GM23338 (cell line): ENCODE data around the gene TRPM2. TPM values are rescaled to one million over a fixed set of nuclear protein-coding genes. Genes with fewer than 3 reads are reported as not detected.

Experiments
- ATAC-seq: fragments of 200-7000 bp; cut with Tn5 transposase; 3 replicates; pipeline ENCODE4 v1.9.1; 2020
- DNase-seq: peaks from one replicate; pipeline ENCODE4 v3.0.0-alpha.2; 2015; ENCODE audit warnings: low spot score
- H2AFZ ChIP-seq: fragments of 200-600 bp; sonication (generic); 2 replicates; pipeline ENCODE4 v1.8.0; 2016; ENCODE audit warnings: antibody characterized with exemption, mild to moderate bottlenecking, moderate library complexity
- H3F3A ChIP-seq: fragments of 200-600 bp; sonication (generic); replicated peaks from 2 replicates; pipeline ENCODE4 v1.8.0; 2017; ENCODE audit warnings: antibody characterized with exemption, mixed run types, low read depth
- H3K27ac ChIP-seq: fragments of 200-600 bp; sonication (generic); 2 replicates; pipeline ENCODE4 v1.6.1; 2016; ENCODE audit warnings: low read depth
- H3K27me3 ChIP-seq: fragments of 200-600 bp; sonication (generic); 2 replicates; pipeline ENCODE4 v1.8.0; 2016; ENCODE audit warnings: mild to moderate bottlenecking, mixed run types, moderate library complexity; ENCODE audit not compliant: insufficient read depth
- H3K36me3 ChIP-seq: fragments of 200-600 bp; sonication (generic); 2 replicates; pipeline ENCODE4 v1.8.0; 2016; ENCODE audit warnings: mild to moderate bottlenecking; ENCODE audit not compliant: insufficient read depth
- H3K4me1 ChIP-seq: fragments of 200-600 bp; sonication (generic); 2 replicates; pipeline ENCODE4 v1.8.0; 2016; ENCODE audit warnings: mild to moderate bottlenecking, moderate library complexity; ENCODE audit not compliant: insufficient read depth
- H3K4me2 ChIP-seq: fragments of 200-600 bp; sonication (generic); 2 replicates; pipeline ENCODE4 v1.7.1; 2017; ENCODE audit warnings: mixed run types
- H3K4me3 ChIP-seq: fragments of 200-600 bp; sonication (generic); 2 replicates; pipeline ENCODE4 v1.6.1; 2016; ENCODE audit warnings: mixed run types
- H3K79me2 ChIP-seq: fragments of 200-600 bp; sonication (generic); replicated peaks from 2 replicates; pipeline ENCODE4 v1.8.0; 2017; ENCODE audit warnings: mild to moderate bottlenecking; ENCODE audit not compliant: insufficient read depth
- H3K9me2 ChIP-seq: fragments of 200-600 bp; sonication (generic); 2 replicates; pipeline ENCODE4 v1.8.0; 2017; ENCODE audit not compliant: insufficient read depth
- H4K20me1 ChIP-seq: fragments of 200-600 bp; sonication (generic); replicated peaks from 2 replicates; pipeline ENCODE4 v1.8.0; 2017; ENCODE audit warnings: mild to moderate bottlenecking; ENCODE audit not compliant: insufficient read depth
- H3K27ac Mint-ChIP-seq: 2 replicates; pipeline ENCODE4 v1.8.0; 2020; ENCODE audit warnings: inconsistent platforms, mild to moderate bottlenecking, moderate library complexity, mixed read lengths
- H3K27me3 Mint-ChIP-seq: 3 replicates; pipeline ENCODE4 v1.8.0; 2022; ENCODE audit warnings: low read depth, mild to moderate bottlenecking, moderate library complexity, mixed read lengths, inconsistent platforms; ENCODE audit not compliant: insufficient read depth, poor library complexity
- H3K36me3 Mint-ChIP-seq: 3 replicates; pipeline ENCODE4 v1.8.0; 2021; ENCODE audit warnings: low read depth, mild to moderate bottlenecking, inconsistent platforms, moderate library complexity, mixed read lengths
- H3K4me1 Mint-ChIP-seq: 3 replicates; pipeline ENCODE4 v1.8.0; 2020; ENCODE audit warnings: mild to moderate bottlenecking, inconsistent platforms, mixed read lengths
- H3K4me3 Mint-ChIP-seq: 3 replicates; pipeline ENCODE4 v1.8.0; 2021; ENCODE audit warnings: moderate library complexity, mild to moderate bottlenecking, inconsistent platforms, mixed read lengths
- H3K9me3 Mint-ChIP-seq: 3 replicates; pipeline ENCODE4 v1.8.0; 2020; ENCODE audit warnings: moderate library complexity, mild to moderate bottlenecking, inconsistent platforms, mixed read lengths
- CREB1 ChIP-seq: fragments of 250-450 bp; sonication (Bioruptor Pico); IDR thresholded peaks from 2 replicates; pipeline ENCODE4 v1.5.0; 2020; ENCODE audit warnings: low read depth, mild to moderate bottlenecking, moderate library complexity
- EZH2 ChIP-seq: fragments of 200-600 bp; sonication (generic); IDR thresholded peaks from one replicate; pipeline ENCODE4 v1.8.0; 2017; ENCODE audit warnings: antibody characterized with exemption, mild to moderate bottlenecking, low read depth; ENCODE audit not compliant: unreplicated experiment
- EZH2phosphoT487 ChIP-seq: fragments of 200-600 bp; sonication (generic); IDR thresholded peaks from one replicate; pipeline ENCODE4 v1.8.1; 2018; ENCODE audit warnings: antibody characterized with exemption; ENCODE audit not compliant: unreplicated experiment
- JUNB ChIP-seq: IDR thresholded peaks from one replicate; pipeline ENCODE4 v1.6.1; 2016; ENCODE audit warnings: antibody characterized with exemption; ENCODE audit not compliant: unreplicated experiment
- ZNF114 ChIP-seq: fragments of 250-450 bp; sonication (Bioruptor Pico); IDR thresholded peaks from 2 replicates; pipeline ENCODE4 v1.5.0; 2020; ENCODE audit warnings: mild to moderate bottlenecking, moderate library complexity
- polyA plus RNA-seq: library from polyadenylated mRNA; unstranded; fragments of >200 nt; fragmentation: Nextera tagmentation; extraction: Ambion mirVana; gene quantifications from 2 replicates; pipeline ENCODE4 v1.2.1, GENCODE V29; 2016
- total RNA-seq: library from RNA; depleted of rRNA; stranded (reverse); fragments of >200 nt; shearing (Covaris generic); gene quantifications from 2 replicates; pipeline ENCODE4 v1.2.3, GENCODE V29; 2014
- TF ChIP-seq, protein P1 (sequence below): IDR thresholded peaks from one replicate; pipeline ENCODE4 v1.6.1; 2018; ENCODE audit warnings: antibody characterized with exemption; ENCODE audit not compliant: unreplicated experiment
- TF ChIP-seq, protein P2 (sequence below): fragments of 250-450 bp; sonication (Bioruptor Pico); IDR thresholded peaks from 2 replicates; pipeline ENCODE4 v1.5.0; 2020; ENCODE audit warnings: mild to moderate bottlenecking, moderate library complexity
- TF ChIP-seq, protein P3 (sequence below): IDR thresholded peaks from 2 replicates; pipeline ENCODE4 v1.6.1; 2016; ENCODE audit warnings: antibody characterized with exemption

TRPM2 gene
- total and polyA plus RNA-seq, 2 experiments from 2014 or later = 0.53 to 0.83 TPM

DNA sequence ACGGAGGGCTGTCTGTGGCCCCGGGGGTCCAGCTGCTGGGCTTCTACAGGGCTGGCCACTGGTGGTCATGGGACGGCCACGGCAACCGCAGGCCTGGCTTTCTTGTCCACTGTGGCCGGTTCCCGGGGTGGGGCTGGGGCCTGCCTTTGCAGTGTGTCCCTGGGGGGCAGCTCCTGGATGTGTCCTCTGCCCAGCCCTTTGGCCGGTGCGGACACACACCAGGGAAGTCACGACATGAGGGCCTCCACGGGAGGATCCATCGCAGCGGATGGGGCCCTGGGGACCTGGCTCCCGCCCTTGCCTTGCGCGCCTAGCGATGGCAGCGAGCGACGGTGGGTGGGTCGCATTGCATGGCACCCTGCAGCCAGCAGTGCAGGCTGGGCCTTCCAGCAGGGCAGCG, 35.5 kb upstream of the TRPM2 start:
- Histone ChIP-seq H3K4me2 (no peak overlapping the region), H3K79me2 (no peaks in the 10 kb centered on the region), H3K4me3 (no peak overlapping the region), H3K27me3 (no peaks in the 10 kb centered on the region), H3F3A (no peaks in the 10 kb centered on the region), H4K20me1 (no peaks in the 10 kb centered on the region), H3K9me2 (no peaks in the 10 kb centered on the region), H2AFZ (no peak overlapping the region), H3K4me1 (no peaks in the 10 kb centered on the region), H3K27ac (no peak overlapping the region), H3K36me3 (no peaks in the 10 kb centered on the region)
- ATAC-seq = no peak
- no peaks in the 10 kb centered on the region for H3K4me1 Mint-ChIP-seq
- H3K27ac Mint-ChIP-seq = no peak overlapping the region
- no peaks in the 10 kb centered on the region for H3K9me3 Mint-ChIP-seq
- TF ChIP-seq JUNB = no peak
- TF ChIP-seq, protein P1, sequence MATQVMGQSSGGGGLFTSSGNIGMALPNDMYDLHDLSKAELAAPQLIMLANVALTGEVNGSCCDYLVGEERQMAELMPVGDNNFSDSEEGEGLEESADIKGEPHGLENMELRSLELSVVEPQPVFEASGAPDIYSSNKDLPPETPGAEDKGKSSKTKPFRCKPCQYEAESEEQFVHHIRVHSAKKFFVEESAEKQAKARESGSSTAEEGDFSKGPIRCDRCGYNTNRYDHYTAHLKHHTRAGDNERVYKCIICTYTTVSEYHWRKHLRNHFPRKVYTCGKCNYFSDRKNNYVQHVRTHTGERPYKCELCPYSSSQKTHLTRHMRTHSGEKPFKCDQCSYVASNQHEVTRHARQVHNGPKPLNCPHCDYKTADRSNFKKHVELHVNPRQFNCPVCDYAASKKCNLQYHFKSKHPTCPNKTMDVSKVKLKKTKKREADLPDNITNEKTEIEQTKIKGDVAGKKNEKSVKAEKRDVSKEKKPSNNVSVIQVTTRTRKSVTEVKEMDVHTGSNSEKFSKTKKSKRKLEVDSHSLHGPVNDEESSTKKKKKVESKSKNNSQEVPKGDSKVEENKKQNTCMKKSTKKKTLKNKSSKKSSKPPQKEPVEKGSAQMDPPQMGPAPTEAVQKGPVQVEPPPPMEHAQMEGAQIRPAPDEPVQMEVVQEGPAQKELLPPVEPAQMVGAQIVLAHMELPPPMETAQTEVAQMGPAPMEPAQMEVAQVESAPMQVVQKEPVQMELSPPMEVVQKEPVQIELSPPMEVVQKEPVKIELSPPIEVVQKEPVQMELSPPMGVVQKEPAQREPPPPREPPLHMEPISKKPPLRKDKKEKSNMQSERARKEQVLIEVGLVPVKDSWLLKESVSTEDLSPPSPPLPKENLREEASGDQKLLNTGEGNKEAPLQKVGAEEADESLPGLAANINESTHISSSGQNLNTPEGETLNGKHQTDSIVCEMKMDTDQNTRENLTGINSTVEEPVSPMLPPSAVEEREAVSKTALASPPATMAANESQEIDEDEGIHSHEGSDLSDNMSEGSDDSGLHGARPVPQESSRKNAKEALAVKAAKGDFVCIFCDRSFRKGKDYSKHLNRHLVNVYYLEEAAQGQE = no peak
- TF ChIP-seq ZNF114 (CRISPR knock-in tag) = no peak
- no peak for TF ChIP-seq EZH2phosphoT487
- TF ChIP-seq, protein P2, sequence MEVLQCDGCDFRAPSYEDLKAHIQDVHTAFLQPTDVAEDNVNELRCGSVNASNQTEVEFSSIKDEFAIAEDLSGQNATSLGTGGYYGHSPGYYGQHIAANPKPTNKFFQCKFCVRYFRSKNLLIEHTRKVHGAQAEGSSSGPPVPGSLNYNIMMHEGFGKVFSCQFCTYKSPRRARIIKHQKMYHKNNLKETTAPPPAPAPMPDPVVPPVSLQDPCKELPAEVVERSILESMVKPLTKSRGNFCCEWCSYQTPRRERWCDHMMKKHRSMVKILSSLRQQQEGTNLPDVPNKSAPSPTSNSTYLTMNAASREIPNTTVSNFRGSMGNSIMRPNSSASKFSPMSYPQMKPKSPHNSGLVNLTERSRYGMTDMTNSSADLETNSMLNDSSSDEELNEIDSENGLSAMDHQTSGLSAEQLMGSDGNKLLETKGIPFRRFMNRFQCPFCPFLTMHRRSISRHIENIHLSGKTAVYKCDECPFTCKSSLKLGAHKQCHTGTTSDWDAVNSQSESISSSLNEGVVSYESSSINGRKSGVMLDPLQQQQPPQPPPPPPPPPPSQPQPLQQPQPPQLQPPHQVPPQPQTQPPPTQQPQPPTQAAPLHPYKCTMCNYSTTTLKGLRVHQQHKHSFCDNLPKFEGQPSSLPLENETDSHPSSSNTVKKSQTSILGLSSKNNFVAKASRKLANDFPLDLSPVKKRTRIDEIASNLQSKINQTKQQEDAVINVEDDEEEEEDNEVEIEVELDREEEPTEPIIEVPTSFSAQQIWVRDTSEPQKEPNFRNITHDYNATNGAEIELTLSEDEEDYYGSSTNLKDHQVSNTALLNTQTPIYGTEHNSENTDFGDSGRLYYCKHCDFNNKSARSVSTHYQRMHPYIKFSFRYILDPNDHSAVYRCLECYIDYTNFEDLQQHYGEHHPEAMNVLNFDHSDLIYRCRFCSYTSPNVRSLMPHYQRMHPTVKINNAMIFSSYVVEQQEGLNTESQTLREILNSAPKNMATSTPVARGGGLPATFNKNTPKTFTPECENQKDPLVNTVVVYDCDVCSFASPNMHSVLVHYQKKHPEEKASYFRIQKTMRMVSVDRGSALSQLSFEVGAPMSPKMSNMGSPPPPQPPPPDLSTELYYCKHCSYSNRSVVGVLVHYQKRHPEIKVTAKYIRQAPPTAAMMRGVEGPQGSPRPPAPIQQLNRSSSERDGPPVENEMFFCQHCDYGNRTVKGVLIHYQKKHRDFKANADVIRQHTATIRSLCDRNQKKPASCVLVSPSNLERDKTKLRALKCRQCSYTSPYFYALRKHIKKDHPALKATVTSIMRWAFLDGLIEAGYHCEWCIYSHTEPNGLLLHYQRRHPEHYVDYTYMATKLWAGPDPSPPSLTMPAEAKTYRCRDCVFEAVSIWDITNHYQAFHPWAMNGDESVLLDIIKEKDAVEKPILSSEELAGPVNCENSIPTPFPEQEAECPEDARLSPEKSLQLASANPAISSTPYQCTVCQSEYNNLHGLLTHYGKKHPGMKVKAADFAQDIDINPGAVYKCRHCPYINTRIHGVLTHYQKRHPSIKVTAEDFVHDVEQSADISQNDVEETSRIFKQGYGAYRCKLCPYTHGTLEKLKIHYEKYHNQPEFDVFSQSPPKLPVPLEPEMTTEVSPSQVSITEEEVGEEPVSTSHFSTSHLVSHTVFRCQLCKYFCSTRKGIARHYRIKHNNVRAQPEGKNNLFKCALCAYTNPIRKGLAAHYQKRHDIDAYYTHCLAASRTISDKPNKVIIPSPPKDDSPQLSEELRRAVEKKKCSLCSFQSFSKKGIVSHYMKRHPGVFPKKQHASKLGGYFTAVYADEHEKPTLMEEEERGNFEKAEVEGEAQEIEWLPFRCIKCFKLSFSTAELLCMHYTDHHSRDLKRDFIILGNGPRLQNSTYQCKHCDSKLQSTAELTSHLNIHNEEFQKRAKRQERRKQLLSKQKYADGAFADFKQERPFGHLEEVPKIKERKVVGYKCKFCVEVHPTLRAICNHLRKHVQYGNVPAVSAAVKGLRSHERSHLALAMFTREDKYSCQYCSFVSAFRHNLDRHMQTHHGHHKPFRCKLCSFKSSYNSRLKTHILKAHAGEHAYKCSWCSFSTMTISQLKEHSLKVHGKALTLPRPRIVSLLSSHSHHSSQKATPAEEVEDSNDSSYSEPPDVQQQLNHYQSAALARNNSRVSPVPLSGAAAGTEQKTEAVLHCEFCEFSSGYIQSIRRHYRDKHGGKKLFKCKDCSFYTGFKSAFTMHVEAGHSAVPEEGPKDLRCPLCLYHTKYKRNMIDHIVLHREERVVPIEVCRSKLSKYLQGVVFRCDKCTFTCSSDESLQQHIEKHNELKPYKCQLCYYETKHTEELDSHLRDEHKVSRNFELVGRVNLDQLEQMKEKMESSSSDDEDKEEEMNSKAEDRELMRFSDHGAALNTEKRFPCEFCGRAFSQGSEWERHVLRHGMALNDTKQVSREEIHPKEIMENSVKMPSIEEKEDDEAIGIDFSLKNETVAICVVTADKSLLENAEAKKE (CRISPR knock-in tag) = no peak
- TF ChIP-seq, protein P3, sequence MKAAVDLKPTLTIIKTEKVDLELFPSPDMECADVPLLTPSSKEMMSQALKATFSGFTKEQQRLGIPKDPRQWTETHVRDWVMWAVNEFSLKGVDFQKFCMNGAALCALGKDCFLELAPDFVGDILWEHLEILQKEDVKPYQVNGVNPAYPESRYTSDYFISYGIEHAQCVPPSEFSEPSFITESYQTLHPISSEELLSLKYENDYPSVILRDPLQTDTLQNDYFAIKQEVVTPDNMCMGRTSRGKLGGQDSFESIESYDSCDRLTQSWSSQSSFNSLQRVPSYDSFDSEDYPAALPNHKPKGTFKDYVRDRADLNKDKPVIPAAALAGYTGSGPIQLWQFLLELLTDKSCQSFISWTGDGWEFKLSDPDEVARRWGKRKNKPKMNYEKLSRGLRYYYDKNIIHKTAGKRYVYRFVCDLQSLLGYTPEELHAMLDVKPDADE = no peak
- no peak for TF ChIP-seq CREB1 (CRISPR knock-in tag)
- no peak for TF ChIP-seq EZH2
- peaks cover 4% of the 10 kb centered on the region for H3K27me3 Mint-ChIP-seq
- H3K4me3 Mint-ChIP-seq = no peak overlapping the region
- no peaks in the 10 kb centered on the region; the same call in 1 of the 3 replicates for H3K36me3 Mint-ChIP-seq
- DNase-seq = no peak
